GM12878 (cell line): Measurements from ENCODE around the gene ETNK1. TPM values are rescaled to one million over a fixed set of nuclear protein-coding genes. Genes with fewer than 3 reads are reported as not detected.

Experiments used
- ATAC-seq: fragments of 200-7000 bp; cut with Tn5 transposase; 3 replicates; pipeline ENCODE4 v1.9.1; 2020; ENCODE audit warnings: mild to moderate bottlenecking, moderate library complexity
- BruUV-seq: library from RNA; stranded (reverse); fragments of 400-500 nt; replicated peaks from 2 replicates; lab custom pipeline; 2021; lab: Mats Ljungman, UMichigan
- CTCF ChIA-PET: fragments of 300-600 bp; sonication (Branson Sonifier 250); formaldehyde crosslinking; extraction: SDS; loops from one replicate; lab custom pipeline; 2021; ENCODE audit warnings: inconsistent platforms; lab: Yijun Ruan, JAX
- POLR2A ChIA-PET: fragments of 350-600 bp; formaldehyde crosslinking; extraction: SDS; loops from one replicate; lab custom pipeline; 2021; ENCODE audit warnings: inconsistent platforms; lab: Charles Lee
- RAD21 ChIA-PET: fragments of 300-600 bp; sonication (Branson Sonifier 250); formaldehyde crosslinking; loops from one replicate; lab custom pipeline; 2023; ENCODE audit warnings: antibody characterized with exemption; ENCODE audit not compliant: unreplicated experiment; lab: Charles Lee
- SMC1A ChIA-PET: fragments of 300-600 bp; sonication (Branson Sonifier 250); formaldehyde crosslinking; loops from one replicate; lab custom pipeline; 2023; ENCODE audit not compliant: unreplicated experiment, uncharacterized antibody; lab: Charles Lee
- DNase-seq: peaks from one replicate; pipeline ENCODE4 v3.0.0-alpha.2; 2011; ENCODE audit warnings: low read depth, low spot score
- FAIRE-seq: peaks from 3 replicates; lab custom pipeline; 2011; peaks lifted over from hg19 to GRCh38; lab: Jason Lieb, UNC
- H2AFZ ChIP-seq: 2 replicates; pipeline ENCODE4 v1.6.0; 2011; ENCODE audit warnings: low read depth, low read length, control low read depth; ENCODE audit not compliant: control insufficient read depth
- H3K27ac ChIP-seq: 2 replicates; pipeline ENCODE4 v1.5.1; 2011; ENCODE audit warnings: control low read depth; ENCODE audit not compliant: control insufficient read depth, insufficient read depth
- H3K27me3 ChIP-seq, 2 experiments: replicated peaks in 1 of 2; 2 replicates each; pipeline versions ENCODE4 v1.6.0 to v1.6.1; 2011; ENCODE audit warnings: low read length in 1 of 2; ENCODE audit not compliant: control insufficient read depth in 2 of 2, insufficient read depth in 2 of 2
- H3K36me3 ChIP-seq, 2 experiments: 2 replicates each; pipeline ENCODE4 v1.5.1; 2011; ENCODE audit warnings: low read length in 1 of 2; ENCODE audit not compliant: control insufficient read depth in 2 of 2, insufficient read depth in 2 of 2
- H3K4me1 ChIP-seq: 2 replicates; pipeline ENCODE4 v1.6.1; 2011; ENCODE audit warnings: mild to moderate bottlenecking, low read length, moderate library complexity, mixed read lengths; ENCODE audit not compliant: control insufficient read depth, insufficient read depth
- H3K4me2 ChIP-seq: 2 replicates; pipeline ENCODE4 v1.6.0; 2011; ENCODE audit warnings: control low read depth; ENCODE audit not compliant: control insufficient read depth, insufficient read depth
- H3K4me3 ChIP-seq: fragments of 200-600 bp; sonication (generic); 2 replicates; pipeline ENCODE4 v1.5.1; 2016
- H3K79me2 ChIP-seq: 2 replicates; pipeline ENCODE4 v1.6.0; 2011; ENCODE audit warnings: low read length; ENCODE audit not compliant: control insufficient read depth, insufficient read depth
- H3K9ac ChIP-seq: 2 replicates; pipeline ENCODE4 v1.8.0; 2011; ENCODE audit warnings: low read length, control low read depth, mixed read lengths; ENCODE audit not compliant: control insufficient read depth, insufficient read depth
- H3K9me3 ChIP-seq: replicated peaks from 3 replicates; pipeline ENCODE4 v1.5.1; 2011; ENCODE audit warnings: mild to moderate bottlenecking, low read length; ENCODE audit not compliant: control insufficient read depth, insufficient read depth
- H4K20me1 ChIP-seq: 2 replicates; pipeline ENCODE4 v1.6.0; 2011; ENCODE audit not compliant: control insufficient read depth, insufficient read depth
- BACH1 ChIP-seq: fragments of 450-650 bp; IDR thresholded peaks from 2 replicates; pipeline ENCODE4 v1.6.1; 2017; ENCODE audit warnings: mild to moderate bottlenecking, borderline replicate concordance
- BCLAF1 ChIP-seq: fragments of 450-650 bp; IDR thresholded peaks from 2 replicates; pipeline ENCODE4 v1.6.1; 2017; ENCODE audit warnings: antibody characterized with exemption, mild to moderate bottlenecking, moderate library complexity
- CEBPB ChIP-seq, 2 experiments: fragments of 150-350 bp in 1 of 2; IDR thresholded peaks; 2 replicates each; pipeline ENCODE4 v1.6.1; 2012 to 2014; ENCODE audit warnings: low read depth in 2 of 2, low read length in 2 of 2, borderline replicate concordance in 1 of 2, inconsistent platforms in 1 of 2
- EZH2 ChIP-seq: IDR thresholded peaks from 2 replicates; pipeline ENCODE4 v1.6.1; 2012; ENCODE audit warnings: low read depth, mild to moderate bottlenecking, control low read depth, inconsistent platforms, low read length, borderline replicate concordance; ENCODE audit not compliant: control insufficient read depth
- FOXM1 ChIP-seq: IDR thresholded peaks from 2 replicates; pipeline ENCODE4 v1.6.1; 2012; ENCODE audit warnings: low read depth, mild to moderate bottlenecking, inconsistent platforms, low read length, moderate library complexity
- HCFC1 ChIP-seq: fragments of 150-350 bp; IDR thresholded peaks from 2 replicates; pipeline ENCODE4 v1.6.1; 2014; ENCODE audit warnings: low read length
- HDAC2 ChIP-seq: fragments of 200-600 bp; sonication (generic); IDR thresholded peaks from 2 replicates; pipeline ENCODE4 v1.6.1; 2017
- HDGF ChIP-seq: fragments of 450-650 bp; IDR thresholded peaks from 2 replicates; pipeline ENCODE4 v1.6.1; 2016; ENCODE audit warnings: antibody characterized with exemption
- KDM1A ChIP-seq: fragments of 200-600 bp; sonication (generic); IDR thresholded peaks from 2 replicates; pipeline ENCODE4 v1.6.1; 2016; ENCODE audit warnings: borderline replicate concordance
- NFIC ChIP-seq: IDR thresholded peaks from 2 replicates; pipeline ENCODE4 v1.6.1; 2012; ENCODE audit warnings: low read depth, mild to moderate bottlenecking, inconsistent platforms, low read length, moderate library complexity
- SPI1 ChIP-seq: IDR thresholded peaks from 2 replicates; pipeline ENCODE4 v1.6.1; 2011; ENCODE audit warnings: low read depth, mild to moderate bottlenecking, low read length, moderate library complexity, borderline replicate concordance; ENCODE audit not compliant: insufficient read depth
- ZNF687 ChIP-seq: fragments of 450-650 bp; IDR thresholded peaks from 2 replicates; pipeline ENCODE4 v1.6.1; 2017; ENCODE audit warnings: mild to moderate bottlenecking, moderate library complexity
- WGBS: methylation state at CpG from one replicate; pipeline ENCODE4 v1.1.6; 2016; ENCODE audit warnings: low lambda C conversion rate; ENCODE audit not compliant: insufficient replicate concordance, insufficient coverage; ENCODE audit errors: missing lambda C conversion rate; 5-methylcytosine and 5-hydroxymethylcytosine counted together
- in situ Hi-C: fragments of 300-500 bp; cut with MboI; formaldehyde crosslinking; loops from 9 replicates; pipeline ENCODE4 v1.14.3; 2018; ENCODE audit warnings: mixed read lengths
- intact Hi-C: fragments of 100-400 bp; cut with micrococcal nuclease; formaldehyde crosslinking; loops from one replicate; pipeline ENCODE4 v1.14.2; 2022; ENCODE audit not compliant: unreplicated experiment
- polyA plus RNA-seq, 11 experiments: library from polyadenylated mRNA; depleted of rRNA in 4 of 11; unstranded in 6 of 11; stranded (reverse) in 5 of 11; fragments of >200 nt; fragmentation: Nextera tagmentation in 4 of 11; fragmentation: Illumina TruSeq in 1 of 11; extraction: Ambion mirVana in 4 of 11; extraction: Trizol in 1 of 11; gene quantifications; 1 replicate in 1 of 11; 2 replicates in 10 of 11; pipeline versions ENCODE4 v1.2.1 to v1.2.3, GENCODE V29; 2011 to 2016; ENCODE audit warnings: inconsistent platforms in 2 of 11, missing spikeins in 2 of 11, low read depth in 1 of 11
- total RNA-seq, 4 experiments: library from RNA; depleted of rRNA in 3 of 4; stranded (reverse); fragments of >200 nt in 3 of 4; fragmentation: Illumina TruSeq in 1 of 4; extraction: Trizol in 1 of 4; gene quantifications; 2 replicates each; pipeline versions ENCODE4 v1.2.1 to v1.2.3, GENCODE V29; 2013 to 2021

Gene ETNK1
- total and polyA plus RNA-seq, 10 of the 15 experiments (the other 5 are each of a cell fraction or from before 2014, with no cell fraction given): 12.3 to 69.4 (median 34.2) TPM

GRCh38 chr12:22626406-22626805, 1.4 kb downstream of the ETNK1 start (continued):
- TF ChIP-seq SPI1: peak; percentile 50; the same call in 1 of the 2 replicates
- TF ChIP-seq, all 136 proteins: peak for 10

- RAD21 ChIA-PET: interaction anchor here (1.0 to 1.4 kb wide), 2 partner anchors 60 to 98 kb away, joined by 3 to 6 read pairs; no protein-coding TSS in a partner anchor
- no peak for FAIRE-seq
Observed at GRCh38 chr12:22627371-22627770, 2.4 kb downstream of the ETNK1 start.

More at GRCh38 chr12:22627371-22627770, 2.4 kb downstream of the ETNK1 start:
- Histone ChIP-seq H3K27me3 (no peaks in the 10 kb centered on the region), H4K20me1 (no peaks in the 10 kb centered on the region), H3K4me3 (peak overlapping the region; percentile 64), H3K27ac (peak overlapping the region; percentile 87), H3K4me2 (peak overlapping the region; percentile 77), H3K36me3 (no peaks in the 10 kb centered on the region), H3K79me2 (peaks cover 71% of the 10 kb centered on the region), H3K9me3 (no peaks in the 10 kb centered on the region), H3K9ac (peak overlapping the region; percentile 61), H3K4me1 (no peaks in the 10 kb centered on the region), H2AFZ (no peak overlapping the region)
- no TSS peak for BruUV-seq
- CTCF ChIA-PET: interaction anchor here (0.8 to 4.6 kb wide), 9 partner anchors 10 to 167 kb away, joined by 3 to 41 read pairs (median 5); no protein-coding TSS in a partner anchor
- no peak for DNase-seq
- POLR2A ChIA-PET: interaction anchor here (0.6 to 2.1 kb wide), 2 partner anchors 13 to 83 kb away, joined by 3 to 5 read pairs; partner anchors contain the start of gene C2CD5
- WGBS: 3% methylated on average over 2 of the region's 2 CpGs
- SMC1A ChIA-PET: interaction anchor here (0.9 to 4.4 kb wide), 8 partner anchors 9 to 97 kb away, joined by 3 to 33 read pairs (median 5); partner anchors contain the start of gene C2CD5
- in situ Hi-C loops: loop anchor here (5.0 kb wide), 1 partner anchor 85 kb away; the partner anchor contains the start of gene C2CD5
- TF ChIP-seq BACH1 (no peak), EZH2 (no peak), CEBPB (IDR thresholded peaks at IDR 0.05; ENCODE audit: borderline replicate concordance in 1 of 2, low read depth in 2 of 2, low read length in 2 of 2) (no peak), HDAC2 (no peak), HCFC1 (no peak), NFIC (no peak), FOXM1 (no peak), KDM1A (no peak), HDGF (no peak), ZNF687 (no peak), BCLAF1 (no peak)
- intact Hi-C loops: no loop called here
- ATAC-seq: no peak
